NT2/D1 (cell line): Measurements from ENCODE around the gene USP2.

Experiments
- DNase-seq: peaks from one replicate; pipeline ENCODE4 v3.0.0-alpha.2; 2011; ENCODE audit warnings: low read depth, low spot score
- H3K27me3 ChIP-seq: 2 replicates; pipeline ENCODE4 v1.6.0; 2011; ENCODE audit warnings: mild to moderate bottlenecking; ENCODE audit not compliant: insufficient read length, insufficient read depth
- H3K36me3 ChIP-seq: 2 replicates; pipeline ENCODE4 v1.6.1; 2011; ENCODE audit warnings: mild to moderate bottlenecking, low read length, mixed read lengths; ENCODE audit not compliant: insufficient read depth, insufficient read length
- H3K4me1 ChIP-seq: 2 replicates; pipeline ENCODE4 v1.5.1; 2011; ENCODE audit not compliant: insufficient read depth, insufficient read length
- H3K4me3 ChIP-seq: 2 replicates; pipeline ENCODE4 v1.5.1; 2011; ENCODE audit warnings: low read depth; ENCODE audit not compliant: insufficient read length
- H3K9ac ChIP-seq: 2 replicates; pipeline ENCODE4 v1.6.0; 2011; ENCODE audit warnings: low read depth; ENCODE audit not compliant: insufficient read length
- H3K9me3 ChIP-seq: 2 replicates; pipeline ENCODE4 v1.5.1; 2011; ENCODE audit warnings: mild to moderate bottlenecking, low read length; ENCODE audit not compliant: insufficient read depth
- SUZ12 ChIP-seq: IDR thresholded peaks from 2 replicates; pipeline ENCODE4 v1.6.1; 2011; ENCODE audit not compliant: insufficient read length, insufficient read depth; ENCODE audit errors: extremely low read depth
- YY1 ChIP-seq: IDR thresholded peaks from 2 replicates; pipeline ENCODE4 v1.6.1; 2011; ENCODE audit not compliant: insufficient read length, insufficient read depth
- ZNF274 ChIP-seq: IDR thresholded peaks from 2 replicates; pipeline ENCODE4 v1.6.1; 2011; ENCODE audit warnings: mild to moderate bottlenecking, low read depth, low read length

The USP2 gene

DNA sequence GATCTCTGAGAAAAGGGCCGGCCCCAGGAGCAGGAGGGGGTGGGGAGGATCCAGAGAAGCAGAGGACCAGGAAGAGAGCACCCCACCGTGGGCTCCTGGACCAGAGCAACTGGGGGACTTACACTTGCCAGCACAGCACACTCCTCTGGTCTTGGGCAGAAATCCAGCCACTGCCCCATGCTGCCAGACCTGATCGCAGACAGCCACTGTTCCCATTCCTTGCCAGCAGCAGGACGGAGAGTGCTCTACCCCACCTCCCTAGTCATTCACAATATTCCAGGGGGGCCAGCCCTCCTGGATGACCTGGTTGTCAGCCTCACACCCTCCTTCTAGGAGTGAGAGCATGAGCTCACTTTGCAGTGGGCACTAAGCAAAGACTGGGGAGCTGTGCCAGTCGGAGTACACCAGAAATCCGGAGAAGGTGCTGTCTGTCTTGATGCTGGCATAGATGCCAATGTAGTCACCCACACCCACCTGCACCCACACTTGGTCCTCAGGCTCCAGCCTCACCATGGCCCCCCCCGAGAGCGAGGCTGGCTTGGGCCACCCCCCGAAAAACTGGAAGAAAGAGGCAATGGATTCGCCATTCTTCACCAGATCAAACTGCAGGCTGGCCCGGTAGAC, 42.4 kb downstream of the USP2 start:
- TF ChIP-seq ZNF274 = no peak

DNA sequence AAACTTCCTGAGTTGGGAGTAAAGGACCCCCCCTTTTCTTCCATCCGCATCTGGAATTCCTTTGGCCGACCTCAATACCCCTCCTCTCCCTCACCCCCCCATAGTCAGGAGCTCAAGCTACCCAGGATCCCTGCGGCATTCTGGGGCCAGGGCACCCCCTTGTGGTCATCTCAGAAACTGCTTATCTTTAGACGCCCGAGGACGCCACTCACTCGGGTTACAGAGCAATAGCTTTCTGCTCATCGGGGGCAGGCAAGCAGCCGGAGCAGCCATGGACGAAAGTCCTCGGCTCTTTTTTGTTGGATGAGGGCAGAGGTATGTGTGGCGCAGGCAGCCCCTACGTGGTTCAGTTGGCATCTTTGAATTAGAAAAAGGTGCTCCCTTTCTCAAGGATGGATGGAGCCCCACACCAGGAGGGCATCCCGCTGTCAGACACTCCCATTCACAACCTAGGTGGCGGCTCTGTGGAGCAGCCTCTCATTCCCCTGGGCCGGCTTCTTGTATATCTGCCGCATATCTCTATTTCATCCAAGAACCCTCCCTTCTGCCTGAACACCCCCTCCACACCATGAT, 43.1 kb downstream of the USP2 start:
- H3K27me3 ChIP-seq = peaks cover 28% of the 10 kb centered on the region
- H3K4me3 ChIP-seq = peak overlapping the region; percentile 15
- no peak for TF ChIP-seq SUZ12
- no peak for TF ChIP-seq YY1
- no peaks in the 10 kb centered on the region for H3K9me3 ChIP-seq
- H3K4me1 ChIP-seq = peaks cover 27% of the 10 kb centered on the region
- peak overlapping the region; percentile 70 for H3K9ac ChIP-seq
- H3K36me3 ChIP-seq = peaks cover 20% of the 10 kb centered on the region
- DNase-seq = no peak

More for the DNA sequence above, 42.4 kb downstream of the USP2 start:
- Histone ChIP-seq H3K4me1 (peaks cover 27% of the 10 kb centered on the region), H3K27me3 (peaks cover 28% of the 10 kb centered on the region), H3K9ac (peak overlapping the region; percentile 61), H3K4me3 (peak overlapping the region; percentile 21), H3K36me3 (peaks cover 20% of the 10 kb centered on the region), H3K9me3 (no peaks in the 10 kb centered on the region)
- DNase-seq = no peak

GRCh38 chr11:119337581-119338317, 43.7 kb downstream of the USP2 start:
- Histone ChIP-seq H3K9ac (peak overlapping the region; percentile 70), H3K4me3 (peak overlapping the region; percentile 19), H3K36me3 (peaks cover 20% of the 10 kb centered on the region), H3K27me3 (peaks cover 26% of the 10 kb centered on the region), H3K9me3 (no peaks in the 10 kb centered on the region), H3K4me1 (peaks cover 29% of the 10 kb centered on the region)
- TF ChIP-seq YY1 = no peak
- no peak for TF ChIP-seq SUZ12
- no peak for TF ChIP-seq ZNF274
- no peak for DNase-seq

DNA sequence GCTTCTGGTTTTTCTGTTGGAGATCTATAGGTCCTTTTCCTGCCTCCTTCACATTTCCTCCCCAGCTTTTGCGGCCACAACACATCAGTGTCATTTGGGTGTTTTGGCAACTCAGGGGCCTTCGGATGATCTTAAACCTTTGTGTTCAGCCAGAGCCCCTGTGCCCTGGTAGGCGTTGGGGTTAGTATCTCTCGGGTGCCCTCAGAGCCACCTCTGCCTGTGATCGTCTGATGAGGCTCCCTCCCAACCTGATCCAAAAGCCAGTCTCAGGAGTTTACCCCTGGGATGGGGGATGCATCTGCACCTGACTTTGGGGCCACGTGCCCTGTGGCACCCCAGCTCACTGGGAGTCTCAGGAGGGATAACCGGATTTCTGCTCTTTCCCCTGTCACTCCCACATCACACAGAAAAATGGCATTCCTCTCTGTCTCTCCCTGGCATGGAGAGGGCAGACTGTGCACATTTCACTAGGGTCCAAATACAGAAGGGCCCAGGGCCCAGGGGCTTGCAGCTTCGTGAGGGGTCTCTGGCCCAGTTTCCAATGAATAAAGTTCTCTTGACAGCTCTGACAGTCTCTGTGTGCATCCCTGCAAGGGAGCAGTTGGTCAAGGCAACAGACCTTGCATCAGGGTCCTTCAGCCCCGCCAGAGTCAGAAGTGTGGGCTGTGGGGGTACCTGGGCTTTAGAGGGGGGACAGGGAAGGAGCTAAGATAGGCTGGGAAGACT, 44.6 kb downstream of the USP2 start:
- no peak for TF ChIP-seq SUZ12
- TF ChIP-seq YY1 = no peak
- TF ChIP-seq ZNF274 = no peak
- Histone ChIP-seq H3K27me3 (peaks cover 19% of the 10 kb centered on the region), H3K9ac (peak overlapping the region; percentile 68), H3K4me1 (peaks cover 29% of the 10 kb centered on the region), H3K9me3 (no peaks in the 10 kb centered on the region), H3K4me3 (peak overlapping the region; percentile 19), H3K36me3 (peaks cover 20% of the 10 kb centered on the region)
- no peak for DNase-seq

DNA sequence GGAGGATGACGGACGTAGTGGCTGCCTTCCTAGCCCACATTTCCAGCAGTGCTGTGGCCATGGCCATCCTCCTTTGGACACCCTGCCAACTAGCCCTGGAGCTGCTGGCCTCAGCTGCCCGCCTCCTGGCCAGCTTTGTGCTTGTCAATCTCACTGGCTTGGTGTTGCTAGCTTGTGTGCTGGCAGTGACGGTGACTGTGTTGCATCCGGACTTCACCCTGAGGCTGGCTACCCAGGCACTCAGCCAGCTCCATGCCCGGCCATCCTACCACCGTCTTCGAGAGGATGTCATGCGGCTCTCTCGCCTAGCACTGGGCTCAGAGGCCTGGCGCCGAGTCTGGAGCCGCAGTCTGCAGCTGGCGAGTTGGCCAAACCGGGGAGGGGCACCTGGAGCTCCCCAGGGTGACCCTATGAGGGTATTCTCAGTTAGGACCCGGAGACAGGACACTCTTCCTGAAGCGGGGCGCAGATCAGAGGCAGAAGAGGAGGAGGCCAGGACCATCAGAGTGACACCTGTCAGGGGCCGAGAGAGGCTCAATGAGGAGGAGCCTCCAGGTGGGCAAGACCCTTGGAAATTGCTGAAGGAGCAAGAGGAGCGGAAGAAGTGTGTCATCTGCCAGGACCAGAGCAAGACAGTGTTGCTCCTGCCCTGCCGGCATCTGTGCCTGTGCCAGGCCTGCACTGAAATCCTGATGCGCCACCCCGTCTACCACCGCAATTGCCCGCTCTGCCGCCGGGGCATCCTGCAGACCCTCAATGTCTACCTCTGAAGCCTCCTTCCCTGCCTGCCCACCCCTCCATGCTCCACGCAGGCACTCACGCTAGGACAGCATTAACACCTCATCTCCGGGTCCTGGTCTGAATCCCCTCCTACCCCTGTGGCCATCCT, 45.6 kb downstream of the USP2 start:
- peaks cover 9% of the 10 kb centered on the region for H3K27me3 ChIP-seq
- H3K36me3 ChIP-seq = peaks cover 20% of the 10 kb centered on the region
- no peak for DNase-seq
- H3K9me3 ChIP-seq = no peaks in the 10 kb centered on the region
- H3K4me1 ChIP-seq = peaks cover 26% of the 10 kb centered on the region
- peak overlapping the region; percentile 93 for H3K4me3 ChIP-seq
- no peak for TF ChIP-seq SUZ12
- TF ChIP-seq ZNF274 = no peak
- no peak for TF ChIP-seq YY1
- peak overlapping the region; percentile 97 for H3K9ac ChIP-seq

DNA sequence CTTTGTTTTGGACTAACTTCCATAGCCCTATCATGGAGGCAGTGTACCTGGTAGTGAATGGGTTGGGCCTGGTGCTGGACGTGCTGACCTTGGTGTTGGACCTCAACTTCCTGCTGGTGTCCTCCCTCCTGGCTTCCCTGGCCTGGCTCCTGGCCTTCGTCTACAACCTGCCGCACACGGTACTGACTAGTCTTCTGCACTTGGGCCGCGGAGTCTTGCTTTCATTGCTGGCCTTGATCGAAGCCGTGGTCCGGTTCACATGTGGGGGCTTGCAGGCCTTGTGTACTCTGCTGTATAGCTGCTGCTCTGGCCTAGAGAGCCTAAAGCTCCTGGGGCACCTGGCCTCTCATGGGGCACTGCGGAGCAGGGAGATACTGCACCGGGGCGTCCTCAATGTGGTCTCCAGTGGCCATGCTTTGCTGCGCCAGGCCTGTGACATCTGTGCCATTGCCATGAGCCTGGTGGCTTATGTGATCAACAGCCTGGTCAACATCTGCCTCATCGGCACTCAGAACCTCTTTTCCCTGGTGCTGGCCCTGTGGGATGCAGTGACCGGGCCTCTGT, 46.3 kb downstream of the USP2 start:
- Histone ChIP-seq H3K9ac (peak overlapping the region; percentile 97), H3K27me3 (peaks cover 2% of the 10 kb centered on the region), H3K36me3 (peaks cover 20% of the 10 kb centered on the region), H3K4me1 (peaks cover 25% of the 10 kb centered on the region), H3K9me3 (no peaks in the 10 kb centered on the region), H3K4me3 (peak overlapping the region; percentile 93)
- no peak for TF ChIP-seq YY1
- TF ChIP-seq SUZ12 = no peak
- TF ChIP-seq ZNF274 = no peak
- no peak for DNase-seq
